ENCODE data around the gene SLCO4A1.

Gene SLCO4A1

DNA sequence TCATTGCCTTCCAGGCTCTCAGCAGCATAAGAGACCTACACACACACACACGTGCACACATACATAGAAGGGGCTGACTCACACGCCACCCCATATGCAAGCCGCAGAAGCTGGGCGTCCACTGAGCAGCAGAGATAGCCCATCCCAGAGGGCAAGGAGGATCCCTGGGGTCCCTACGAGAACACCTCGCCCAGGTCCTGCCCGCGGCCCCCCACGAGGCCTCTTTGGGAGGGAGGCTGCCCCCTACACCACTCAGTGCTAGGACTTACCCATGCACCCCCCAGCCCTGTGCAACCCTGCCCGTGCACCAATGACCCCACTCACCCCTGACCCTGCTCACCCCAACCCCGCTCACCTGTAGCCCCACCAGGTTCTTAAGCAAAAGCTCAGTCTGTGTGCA lies 45.8 kb downstream of the SLCO4A1 start:
- DNase-seq, result no peak

DNA sequence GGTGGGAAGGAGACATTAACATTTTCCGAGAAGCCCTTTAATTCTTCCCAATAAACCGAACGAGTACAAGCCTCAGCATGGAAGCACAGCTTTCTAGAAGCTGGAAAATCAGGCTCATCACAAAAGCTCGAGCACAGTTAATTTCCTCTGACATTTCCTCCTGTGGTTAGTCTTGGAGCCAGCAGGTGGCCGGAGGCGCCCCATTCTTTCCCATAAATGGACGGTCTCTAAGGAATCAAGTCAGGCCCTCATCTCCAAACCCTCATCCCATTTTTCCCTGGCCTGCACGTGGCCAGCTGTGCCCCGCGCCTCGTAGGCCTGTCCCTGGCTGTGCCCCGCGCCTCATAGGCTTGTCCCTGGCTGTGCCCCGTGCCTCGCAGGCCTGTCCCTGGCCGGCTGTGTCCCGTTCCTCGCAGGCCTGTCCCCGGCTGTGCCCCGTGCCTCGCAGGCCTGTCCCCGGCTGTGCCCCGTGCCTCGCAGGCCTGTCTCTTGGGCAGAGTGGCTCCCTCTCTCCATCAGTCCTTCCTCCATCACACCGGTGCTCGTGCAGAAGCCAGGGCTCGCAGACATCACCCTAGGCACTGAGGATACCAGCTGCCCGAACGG lies 46.7 kb downstream of the SLCO4A1 start:
- DNase-seq, result no peak

DNA sequence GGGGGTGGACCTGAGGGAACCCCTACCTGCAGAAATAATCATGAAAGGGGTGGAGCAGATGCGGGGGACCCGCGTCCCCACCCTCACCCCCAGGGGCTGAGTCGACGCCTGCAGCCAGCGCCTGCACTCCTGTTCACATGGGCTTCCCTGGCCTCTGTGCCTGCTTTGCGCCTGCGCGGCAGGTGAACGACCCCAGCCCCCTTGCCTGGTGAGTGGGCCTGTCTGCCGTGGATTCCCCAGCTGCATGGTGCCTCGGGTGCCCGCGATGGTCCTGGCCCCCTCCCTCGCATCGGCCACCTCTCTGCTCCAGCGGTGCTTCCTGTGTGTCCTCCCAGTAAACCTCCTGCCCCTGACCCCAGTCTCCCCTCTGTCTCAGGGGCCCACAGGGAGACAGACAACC lies 47.6 kb downstream of the SLCO4A1 start:
- no peak for DNase-seq

DNA sequence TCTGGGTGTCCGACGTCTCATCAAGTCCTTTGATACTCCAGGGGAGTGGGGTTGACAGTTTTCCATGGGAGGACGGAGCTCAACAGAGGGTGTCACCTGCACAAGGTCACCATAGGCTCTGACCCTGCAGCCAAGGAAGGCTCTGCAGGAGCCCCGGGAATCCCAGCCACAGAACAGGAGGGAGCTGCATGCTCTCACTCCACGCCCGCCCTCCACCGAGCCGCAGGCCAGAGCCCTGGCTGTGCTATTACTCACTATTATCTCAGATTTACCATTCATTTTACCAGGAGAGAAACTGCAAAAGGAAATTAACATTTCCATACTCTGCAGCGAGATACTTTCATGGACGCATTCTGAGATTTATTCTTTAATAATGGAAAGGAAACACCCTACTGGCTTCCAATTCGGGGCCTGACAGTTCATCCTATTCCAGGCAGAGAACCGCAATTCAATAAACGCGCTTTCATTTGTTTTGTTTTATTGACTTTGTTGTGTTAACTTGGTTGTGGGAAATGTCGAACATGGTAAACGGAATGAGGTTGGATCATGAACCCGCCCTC lies 48.0 kb downstream of the SLCO4A1 start:
- no peak for DNase-seq

DNA sequence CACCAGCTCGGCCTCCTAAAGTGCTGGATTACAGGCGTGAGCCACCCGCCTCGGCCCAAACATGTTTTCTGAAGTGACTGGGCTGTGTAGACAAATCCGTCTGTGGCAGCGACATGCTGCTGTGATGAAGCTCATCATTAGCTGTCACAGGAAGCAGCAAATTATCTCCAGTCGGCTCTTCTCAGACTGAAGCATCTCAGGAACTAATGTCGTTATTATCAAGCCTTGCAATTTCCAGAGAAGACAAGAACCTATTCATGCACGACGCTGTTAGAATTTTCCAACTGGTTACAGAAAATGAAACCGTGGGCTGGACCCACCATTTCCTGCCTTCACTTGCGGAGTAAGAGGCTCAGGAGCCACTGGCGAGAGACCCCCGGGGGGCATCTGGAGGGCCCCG lies 49.2 kb downstream of the SLCO4A1 start:
- DNase-seq, result no peak

DNA sequence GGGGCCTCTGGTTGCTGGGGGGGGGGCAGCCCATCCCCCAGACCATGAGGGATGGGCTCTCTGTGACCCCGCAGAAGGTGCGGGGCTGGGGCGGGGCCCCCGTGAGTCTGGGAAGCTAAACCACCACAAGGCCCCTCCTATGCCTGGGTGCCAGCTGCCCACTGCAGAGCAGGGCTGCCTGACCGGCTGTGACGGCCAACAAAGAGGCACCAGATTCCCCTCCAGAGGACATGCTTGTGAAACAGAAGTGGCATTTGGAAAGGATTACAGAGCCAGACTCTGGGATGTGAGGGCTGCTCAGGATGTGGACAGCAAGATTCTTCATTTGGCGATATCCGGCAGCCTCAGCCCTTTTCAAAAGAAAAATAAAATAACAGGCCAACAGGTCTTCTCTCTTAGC lies 49.9 kb downstream of the SLCO4A1 start:
- DNase-seq, result no peak

DNA sequence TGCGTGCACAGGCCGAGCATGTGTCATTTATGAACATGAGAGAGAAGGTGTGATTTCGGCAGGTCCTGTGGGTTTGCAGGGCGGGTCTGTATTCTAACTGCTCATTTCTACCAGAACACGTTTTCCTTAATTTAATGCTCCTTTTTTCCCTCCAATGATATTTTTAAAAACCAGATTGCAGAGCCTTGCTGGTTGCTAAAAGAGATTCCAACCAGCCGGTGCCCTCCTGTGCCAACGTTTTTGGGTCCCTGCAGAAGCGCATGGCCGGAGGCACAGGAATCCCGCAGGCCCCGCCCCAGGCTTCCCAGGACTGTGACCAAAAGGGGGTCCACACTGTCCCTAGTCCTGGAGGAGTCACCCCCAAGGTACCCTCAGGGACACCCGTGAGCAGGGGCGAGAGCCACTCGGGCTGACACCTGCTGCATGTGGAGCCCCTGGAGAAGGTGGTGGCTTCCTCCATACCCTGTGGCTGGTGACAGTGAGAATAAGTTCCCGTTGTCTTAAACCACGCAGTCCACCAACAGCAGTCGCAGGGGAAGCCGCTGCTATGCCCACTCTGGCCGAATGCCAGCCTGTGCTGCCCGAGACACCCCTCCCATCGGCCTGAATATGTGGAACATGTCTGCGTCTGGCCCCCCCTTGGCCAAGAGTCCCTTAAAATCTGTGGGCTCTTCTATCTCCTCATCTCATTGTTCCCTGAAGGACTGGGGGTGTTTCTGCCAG lies 50.7 kb downstream of the SLCO4A1 start:
- DNase-seq, result no peak

DNA sequence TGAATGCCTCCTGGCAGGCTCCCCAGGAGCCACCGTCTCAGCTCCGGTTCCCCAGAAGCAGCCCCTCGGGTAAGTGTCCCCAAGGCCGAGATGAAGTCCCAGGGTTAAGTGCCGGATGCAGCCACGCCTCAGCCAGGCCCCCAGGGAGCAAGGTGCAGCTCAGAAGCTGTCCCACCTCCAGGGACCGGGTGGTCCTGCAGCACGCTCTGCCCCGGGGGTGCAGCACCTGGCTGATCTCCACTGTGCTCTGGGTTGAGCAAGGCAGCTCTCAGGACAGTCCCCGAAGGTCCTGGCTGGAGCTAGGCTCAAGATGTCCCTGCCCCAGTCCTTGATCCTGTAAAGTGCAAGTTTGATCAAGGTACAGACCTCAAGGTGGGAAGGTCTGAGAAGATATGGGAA lies 51.2 kb downstream of the SLCO4A1 start:
- no peak for DNase-seq

DNA sequence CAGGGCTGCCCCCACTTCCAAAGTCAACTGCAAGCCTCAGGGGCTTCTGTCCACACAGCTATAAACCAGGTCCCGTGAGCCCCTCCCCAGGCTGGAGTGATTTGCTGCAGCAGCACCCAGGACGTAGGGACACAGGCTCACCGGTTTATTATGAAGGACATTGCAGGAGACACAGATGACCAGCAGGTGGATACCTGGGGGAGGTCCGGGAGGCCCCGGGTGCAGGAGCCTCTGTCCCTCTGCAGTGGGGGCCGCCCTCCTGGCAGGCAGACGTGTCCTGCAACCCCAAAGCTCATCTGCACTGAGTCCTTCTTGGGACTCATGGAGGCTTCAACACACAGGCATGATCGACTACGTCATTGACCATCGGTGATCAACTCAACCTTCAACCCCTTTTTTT lies 51.8 kb downstream of the SLCO4A1 start:
- DNase-seq, result no peak

DNA sequence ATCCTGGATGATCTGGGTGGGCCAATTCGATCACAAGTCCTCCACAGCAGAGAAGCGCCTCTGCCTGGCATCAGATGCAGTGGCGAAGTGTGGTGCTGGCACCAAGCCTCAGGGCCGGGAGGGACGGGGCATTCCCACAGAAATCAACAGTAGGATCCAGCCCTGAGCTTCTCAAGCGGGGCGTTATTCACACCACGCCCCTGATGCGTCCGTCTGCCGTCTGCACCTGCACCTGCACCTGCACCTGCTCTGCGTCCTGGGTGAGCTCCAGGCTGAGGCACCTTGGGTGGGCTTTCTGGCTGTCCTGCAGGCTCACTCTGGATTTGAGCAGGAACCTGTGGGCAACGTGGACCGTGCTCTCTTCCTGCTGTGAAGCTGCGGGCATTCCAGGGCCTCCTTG lies 52.6 kb downstream of the SLCO4A1 start:
- no peak for DNase-seq

DNA sequence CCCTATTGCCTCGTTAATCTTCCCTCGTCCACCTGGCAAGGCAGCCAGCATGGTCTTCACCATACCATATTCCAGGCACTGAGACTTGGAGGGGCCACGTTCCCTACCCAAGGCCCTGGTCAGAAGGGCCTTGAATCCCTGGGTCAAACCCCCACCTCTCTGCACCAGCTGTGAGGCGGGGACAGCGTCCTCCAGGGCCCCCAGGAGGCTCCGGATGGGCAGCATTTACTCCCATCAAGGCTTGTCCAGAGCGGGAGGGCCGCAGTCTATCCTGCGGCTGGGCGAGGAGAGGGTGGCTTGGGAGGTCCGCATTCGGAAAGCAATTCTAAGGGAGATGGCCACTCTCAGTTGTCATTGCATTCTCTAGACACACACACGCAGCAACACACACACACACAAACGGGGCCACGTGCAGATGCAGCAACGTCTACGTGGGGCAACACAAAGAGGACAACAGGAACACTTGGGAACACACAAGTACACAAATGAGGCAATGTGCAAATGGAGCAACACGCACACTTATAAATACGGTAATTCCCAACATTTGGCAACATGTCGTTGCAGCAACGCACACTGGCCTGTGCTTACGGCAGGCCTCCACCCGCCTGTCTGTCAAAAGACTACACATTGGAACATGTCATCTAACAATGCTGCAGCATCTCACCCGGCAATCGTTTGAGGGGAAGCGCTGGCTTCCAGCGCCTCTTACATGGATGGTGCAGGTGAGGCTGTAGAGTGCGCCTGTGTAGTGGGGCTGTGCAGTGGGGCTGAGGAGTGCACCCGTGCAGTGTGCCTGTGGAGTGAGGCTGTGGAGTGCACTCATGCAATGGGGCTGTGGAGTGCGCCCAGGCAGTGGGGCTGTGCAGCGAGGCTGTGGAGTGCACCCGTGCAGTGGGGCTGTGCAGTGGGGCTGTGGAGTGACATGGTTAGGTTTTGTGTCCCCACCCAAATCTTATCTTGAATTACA lies 53.4 kb downstream of the SLCO4A1 start:
- no peak for DNase-seq

DNA sequence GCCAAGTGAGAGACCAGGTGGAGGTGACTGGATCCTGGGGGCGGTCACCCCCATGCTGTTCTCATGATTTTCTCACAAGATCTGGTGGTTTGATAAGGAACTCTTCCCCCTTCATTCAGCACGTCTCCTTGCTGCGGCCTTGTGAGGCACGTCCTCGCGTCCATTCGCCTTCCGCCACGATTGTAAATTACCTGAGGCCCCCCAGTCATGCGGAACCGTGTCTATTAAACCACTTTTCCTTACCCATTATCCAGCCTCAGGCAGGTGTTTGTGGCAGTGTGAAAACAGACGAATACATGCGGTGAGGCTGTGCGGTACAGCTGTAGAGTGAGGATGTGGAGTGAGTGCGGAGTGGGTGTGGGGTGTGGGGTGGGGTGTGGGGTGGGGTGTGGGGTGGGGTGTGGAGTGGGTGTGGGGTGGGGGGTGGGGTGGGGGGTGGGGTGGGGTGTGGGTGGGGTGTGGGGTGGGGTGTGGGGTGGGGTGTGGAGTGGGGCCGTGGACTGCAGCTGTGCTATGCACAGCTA lies 54.2 kb downstream of the SLCO4A1 start:
- DNase-seq, result no peak

DNA sequence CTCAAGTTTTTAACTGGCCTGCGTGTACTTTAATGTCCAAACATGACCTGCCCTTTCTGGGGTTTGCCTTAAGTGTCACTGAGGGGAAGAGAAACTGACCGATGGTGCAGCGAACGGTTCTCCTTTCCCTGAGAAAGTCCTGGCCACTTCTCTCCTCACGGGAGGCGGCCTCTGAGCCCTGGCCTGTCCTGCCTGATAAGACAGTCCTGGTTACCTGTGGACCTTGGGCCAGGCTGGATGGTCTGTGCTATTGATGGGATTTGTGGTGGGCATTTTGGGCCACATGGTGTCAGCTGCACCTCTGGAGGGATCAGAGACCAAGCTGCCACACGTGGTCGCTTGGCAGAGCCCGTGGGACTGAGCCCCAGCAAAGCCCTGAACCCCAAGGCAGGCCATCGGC lies 54.7 kb downstream of the SLCO4A1 start:
- no peak for DNase-seq

DNA sequence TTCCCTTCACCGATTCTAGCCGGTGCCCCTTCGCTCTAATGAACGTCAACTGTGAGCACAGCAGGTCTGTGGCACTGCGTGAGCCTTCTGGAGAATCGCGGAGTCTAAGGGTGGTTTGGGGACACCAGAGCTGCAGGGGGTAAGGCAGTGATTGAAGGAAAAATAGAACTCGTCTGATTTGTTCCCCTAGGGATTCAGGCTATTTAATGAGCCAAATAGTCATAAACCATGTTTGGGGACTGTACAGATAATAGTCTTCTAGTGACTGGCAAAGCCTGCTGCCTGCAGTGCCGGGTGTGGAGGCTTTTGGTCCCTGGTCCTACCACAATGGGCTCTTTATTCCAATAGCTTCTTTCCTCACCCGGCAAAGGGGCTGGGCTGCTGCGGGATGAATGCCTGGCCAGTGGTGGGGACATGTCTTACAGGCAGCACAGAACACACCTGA lies 55.2 kb downstream of the SLCO4A1 start:
- DNase-seq, result no peak

DNA sequence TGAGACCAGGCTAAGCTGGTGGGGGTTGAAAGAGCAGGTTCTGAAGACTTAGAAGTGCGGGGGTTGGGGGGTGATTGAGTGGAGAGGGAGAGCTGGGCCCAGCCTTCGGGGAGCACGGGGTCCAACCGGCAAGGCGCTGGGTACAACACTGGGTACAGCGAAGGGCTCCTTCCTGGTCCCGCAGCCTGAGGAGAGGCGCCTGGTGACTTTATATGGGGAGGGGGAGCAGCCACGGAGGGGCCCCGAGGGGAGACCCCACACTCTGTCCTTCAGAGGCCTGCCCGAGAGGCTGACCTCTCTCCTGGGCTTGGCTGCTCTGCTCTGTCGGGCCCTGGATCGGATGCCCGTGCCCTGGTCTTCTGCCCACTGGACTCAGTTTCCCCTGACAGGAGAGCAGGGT lies 55.9 kb downstream of the SLCO4A1 start:
- DNase-seq, result no peak

DNA sequence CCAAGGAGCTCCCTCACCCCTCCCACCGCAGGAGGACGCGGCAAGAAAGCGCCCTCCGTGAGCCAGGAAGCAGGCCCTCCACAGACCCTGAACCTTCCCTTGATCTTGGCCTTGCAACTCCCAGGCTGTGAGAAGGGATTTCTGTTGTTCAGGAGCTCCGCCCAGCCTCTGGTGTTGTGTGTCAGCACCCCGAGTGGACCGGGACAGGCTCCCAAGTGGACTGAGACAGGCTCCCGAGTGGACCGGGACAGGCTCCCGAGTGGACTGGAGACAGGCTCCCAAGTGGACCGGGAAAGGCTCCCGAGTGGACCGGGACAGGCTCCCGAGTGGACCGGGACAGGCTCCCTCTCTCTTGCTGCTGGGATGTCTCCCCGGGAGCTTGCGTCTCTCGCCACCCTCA lies 57.0 kb downstream of the SLCO4A1 start:
- DNase-seq, result no peak

DNA sequence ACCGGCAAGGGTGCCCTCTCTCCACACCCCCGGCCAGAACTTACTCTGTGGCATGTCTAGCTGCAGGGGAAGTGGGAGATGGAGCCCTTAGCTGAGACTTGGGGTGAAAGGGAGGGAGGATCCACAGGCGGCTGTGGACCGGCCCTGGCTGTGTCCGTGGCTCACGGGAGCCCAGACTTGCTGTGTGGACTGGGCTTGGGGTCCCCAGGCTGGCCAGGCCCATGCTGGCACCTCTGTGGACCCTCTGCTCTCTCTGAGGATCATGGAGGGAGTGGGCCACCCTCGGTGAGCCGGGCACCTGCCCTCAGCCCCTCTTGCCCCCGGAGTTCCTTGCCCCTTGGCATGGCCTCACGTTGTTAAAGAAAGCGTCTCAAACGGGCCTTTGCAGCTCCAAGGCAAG lies 57.4 kb downstream of the SLCO4A1 start:
- DNase-seq, result no peak

DNA sequence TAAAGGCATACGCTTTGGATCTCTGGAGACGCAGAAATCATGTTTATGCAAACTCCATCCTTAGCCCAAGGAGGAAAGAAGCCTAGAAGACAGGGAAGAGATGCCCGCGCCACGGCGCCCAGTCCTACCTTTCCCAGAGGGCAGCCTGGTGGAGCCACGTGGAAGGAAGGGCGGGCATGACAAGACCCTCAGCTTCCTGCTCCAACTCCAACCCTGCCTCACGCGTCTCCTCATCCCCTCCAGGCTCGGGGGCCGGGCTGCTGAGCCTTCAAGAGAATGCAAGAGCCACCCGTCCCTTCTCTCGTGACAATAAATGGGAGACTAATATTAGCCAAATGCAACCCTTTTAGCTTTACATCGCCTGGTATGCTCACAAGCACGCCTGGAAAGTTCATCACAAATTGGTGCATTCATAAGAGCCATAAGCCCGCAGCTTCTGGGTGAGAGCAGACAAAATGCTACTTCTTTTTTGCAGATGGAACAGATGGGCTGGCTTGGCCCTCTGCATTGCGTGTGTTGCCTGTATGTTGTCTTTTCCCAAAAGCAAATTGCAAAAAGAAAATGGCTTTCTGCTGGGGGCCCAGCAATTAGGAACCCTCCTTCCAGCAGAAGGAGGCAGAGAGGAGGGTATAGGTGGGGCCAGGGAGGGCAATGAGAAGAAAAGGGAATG lies 58.1 kb downstream of the SLCO4A1 start:
- no peak for DNase-seq

DNA sequence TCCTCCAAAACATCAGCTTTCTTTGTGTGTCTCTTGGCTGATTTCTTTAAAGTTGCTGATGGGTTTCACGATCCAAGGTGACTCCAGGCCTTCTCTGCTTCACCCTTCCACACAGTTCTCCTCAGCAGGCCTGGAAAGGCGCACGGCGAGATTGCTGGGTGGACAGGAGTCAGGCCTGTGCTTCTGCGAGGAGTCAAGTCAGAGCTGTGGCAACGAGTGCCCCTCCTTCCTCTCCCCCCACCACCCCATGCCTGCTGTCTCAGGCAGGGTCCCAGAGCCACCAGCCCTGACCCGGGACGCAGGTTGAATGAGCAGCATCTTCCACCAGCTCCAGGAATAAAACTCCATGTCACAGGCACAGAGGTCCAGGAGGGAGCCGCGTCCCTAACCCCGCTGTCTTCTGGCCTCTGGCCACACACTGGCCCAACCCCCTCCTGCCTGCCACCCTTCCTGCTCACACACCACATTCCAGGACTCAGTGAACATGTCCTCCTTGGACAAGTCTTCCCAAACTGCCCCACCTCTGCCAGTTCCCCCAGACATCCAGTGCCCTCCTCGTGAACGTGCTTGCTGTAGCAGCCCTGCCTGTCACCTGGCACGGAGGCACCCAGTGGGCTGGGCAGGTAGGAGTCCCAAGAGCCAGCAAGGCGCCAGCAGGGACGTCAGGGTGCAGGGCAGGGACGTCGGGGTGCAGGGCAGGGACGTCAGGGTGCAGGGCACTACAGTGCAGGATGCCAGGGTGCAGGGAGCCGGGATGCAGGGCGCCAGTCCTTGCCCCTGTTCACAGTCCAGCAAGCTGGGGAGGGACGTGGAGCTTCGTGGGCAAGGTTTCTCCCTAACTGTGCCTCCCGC lies 59.1 kb downstream of the SLCO4A1 start:
- DNase-seq, result no peak

DNA sequence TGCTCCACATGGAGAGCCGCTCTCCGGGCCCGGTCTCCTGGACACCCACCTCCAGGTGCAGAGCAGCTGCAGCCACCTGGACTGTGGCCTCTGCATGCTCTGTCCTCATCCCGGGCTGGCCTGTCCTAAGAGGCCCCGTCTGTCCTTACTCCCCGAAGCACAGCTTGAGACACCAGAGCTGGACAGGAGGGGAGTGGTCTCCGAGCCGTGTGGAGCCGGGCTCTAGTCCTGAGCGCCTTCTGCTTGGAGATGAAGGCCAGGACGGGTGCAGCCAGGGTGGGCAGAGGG lies 59.7 kb downstream of the SLCO4A1 start:
- no peak for DNase-seq

DNA sequence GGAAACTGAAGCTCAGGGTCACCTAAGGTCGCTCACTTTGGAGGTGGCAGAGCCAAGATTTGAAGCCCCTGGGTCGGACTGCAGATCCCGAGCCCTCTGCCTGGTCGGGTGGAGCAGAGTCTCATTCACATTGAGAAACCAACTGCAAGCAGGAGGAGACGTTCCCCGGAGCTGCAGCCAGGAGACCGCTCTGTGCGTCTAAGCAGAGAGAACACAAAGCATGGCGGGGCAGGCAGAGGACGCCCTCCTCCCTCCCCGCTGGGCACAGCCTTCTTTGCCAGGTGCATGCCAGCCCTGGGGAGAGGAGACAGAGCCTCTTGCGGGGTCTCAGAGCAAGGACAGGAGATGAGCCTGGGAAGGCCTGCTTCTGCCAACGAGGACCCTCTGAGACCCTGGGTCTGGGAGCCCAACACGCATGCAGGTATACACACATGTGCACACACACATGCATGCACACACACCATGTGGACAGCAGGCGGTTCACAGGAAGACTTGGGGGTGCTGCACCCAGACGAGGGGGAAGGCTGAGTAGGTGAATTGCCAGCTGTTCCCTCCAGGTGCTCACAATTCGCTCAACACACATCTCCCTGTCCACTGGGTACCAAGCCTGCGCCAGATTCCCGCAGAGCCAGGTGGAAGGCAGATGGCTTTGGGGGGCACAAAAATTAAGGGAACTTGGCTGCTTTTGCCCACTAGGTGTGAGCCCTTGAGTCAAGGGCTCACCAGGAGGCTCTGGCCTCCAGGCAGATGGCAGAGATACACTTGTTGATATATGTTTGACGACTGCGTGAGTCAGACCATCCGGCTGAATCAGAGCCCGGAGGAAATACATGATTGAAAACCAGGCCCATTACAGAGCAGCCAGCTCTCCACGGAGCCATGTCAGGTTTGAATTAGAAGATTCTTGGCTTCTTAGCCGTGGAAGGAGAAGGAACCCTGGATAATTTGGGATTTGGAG lies 60.9 kb downstream of the SLCO4A1 start:
- no peak for DNase-seq

Data from activated CD8-positive, alpha-beta memory T cell treated with anti-CD3 and anti-CD28 coated beads for 24 hours (primary cell).